SK-N-MC (cell line): Measurements from ENCODE around the gene IKZF4.
A peak's percentile ranks its signal among the peaks of the same experiment; 100 is the strongest.

ENCODE experiments used
- EZH2 ChIP-seq: fragments of 200-600 bp; sonication (generic); IDR thresholded peaks from one replicate; pipeline ENCODE4 v1.6.1; 2017; ENCODE audit warnings: antibody characterized with exemption
- POLR2AphosphoS5 ChIP-seq: IDR thresholded peaks from 2 replicates; pipeline ENCODE4 v1.6.1; 2012; ENCODE audit warnings: mild to moderate bottlenecking, low read depth, low read length, borderline replicate concordance

- TF ChIP-seq POLR2AphosphoS5 (peak; percentile 99), EZH2 (no peak)
These were observed 20.9 kb downstream of the IKZF4 start, which contains the start of gene RPS26 for GRCh38 chr12:56041552-56042429.
